HG02884 (cell line): ENCODE data around the gene TMEM201.

Experiments
- ATAC-seq: cut with Tn5 transposase; IDR thresholded peaks from one replicate; pipeline ENCODE4 v1.9.1; 2021; ENCODE audit warnings: mild to moderate bottlenecking, moderate library complexity; ENCODE audit not compliant: unreplicated experiment

Gene TMEM201

GRCh38 chr1:9598316-9598700, 9.6 kb downstream of the TMEM201 start:
- no peak for ATAC-seq

- ATAC-seq: no peak
These were observed 11.0 kb downstream of the TMEM201 start for GRCh38 chr1:9599741-9600140.

- ATAC-seq: no peak
These were observed 12.4 kb downstream of the TMEM201 start for GRCh38 chr1:9600861-9601834.

- ATAC-seq: no peak
These were observed 13.5 kb downstream of the TMEM201 start for GRCh38 chr1:9601942-9602793.

- no peak for ATAC-seq
These were observed 14.1 kb downstream of the TMEM201 start for GRCh38 chr1:9602794-9603167.

- ATAC-seq: no peak
These were observed 14.6 kb downstream of the TMEM201 start for GRCh38 chr1:9603307-9603706.

GRCh38 chr1:9603766-9604753, 15.3 kb downstream of the TMEM201 start:
- ATAC-seq: no peak

GRCh38 chr1:9604836-9605235, 16.1 kb downstream of the TMEM201 start:
- no peak for ATAC-seq

- no peak for ATAC-seq
These were observed 17.3 kb downstream of the TMEM201 start for GRCh38 chr1:9605946-9606455.

- no peak for ATAC-seq
These were observed 17.7 kb downstream of the TMEM201 start for GRCh38 chr1:9606458-9606857.

GRCh38 chr1:9606948-9607347, 18.2 kb downstream of the TMEM201 start:
- no peak for ATAC-seq

GRCh38 chr1:9607352-9607751, 18.6 kb downstream of the TMEM201 start:
- no peak for ATAC-seq

GRCh38 chr1:9609998-9610397, 21.3 kb downstream of the TMEM201 start:
- no peak for ATAC-seq

GRCh38 chr1:9610548-9610947, 21.8 kb downstream of the TMEM201 start:
- no peak for ATAC-seq

- ATAC-seq: no peak
These were observed 23.0 kb downstream of the TMEM201 start for GRCh38 chr1:9611716-9612115.

- no peak for ATAC-seq
These were observed 23.6 kb downstream of the TMEM201 start for GRCh38 chr1:9612162-9612845.

GRCh38 chr1:9612871-9613624, 24.3 kb downstream of the TMEM201 start:
- ATAC-seq: no peak

GRCh38 chr1:9613625-9614299, 25.1 kb downstream of the TMEM201 start:
- ATAC-seq: no peak
